Heart left ventricle (tissue), 13 donors: ENCODE measurements around the gene FPR2.

Experiments used
- POLR2A ChIP-seq, 2 donors: fragments of 450-650 bp; IDR thresholded peaks; one replicate each; pipeline ENCODE4 v1.6.1; 2017; ENCODE audit warnings: antibody characterized with exemption in 2 of 2, mild to moderate bottlenecking in 2 of 2, moderate library complexity in 2 of 2
- TF ChIP-seq, protein P1 (sequence below), 12 donors: fragments of 200-600 bp; sonication (generic) in 4 of 12; IDR thresholded peaks; one replicate each; pipeline versions ENCODE4 v1.5.0 to v1.8.0; 2018 to 2022; ENCODE audit warnings: antibody characterized with exemption in 12 of 12, mild to moderate bottlenecking in 5 of 12
- donor health status: ischemic (EF 13 %, LVEDD 7.1; RV severe dilation, severe dysfunction).
- donor health status: DM: no; HTN: yes; CAD: no.
- donor health status: DM: no; HTN: no; CAD: no.
- donor health status: ischemic (EF 25% LVEDD 6.9; RV normal size, moderate dysfunction).
- donor health status: ischemic (EF 25% LVEDD 5.7; RV mildly dilated, moderate dysfunction).
- donor health status: ischemic (EF 35%, LVEDD 5.7; RV mildly dilated, moderate dysfunction).
- donor health status: nonischemic (EF 11% LVEDD 7.7; RV severe dilation, severe dysfunction).
- donor health status: DM: yes; HTN: yes; CAD: no.
- donor health status: PGD.
- donor health status: ischemic (EF 29% LVEDD 5.4; RV normal size, mild dysfunction).
- donor health status: nonischemic (EF 23%, LVEDD 6.1; RV moderate dilation, normal function).

DNA sequence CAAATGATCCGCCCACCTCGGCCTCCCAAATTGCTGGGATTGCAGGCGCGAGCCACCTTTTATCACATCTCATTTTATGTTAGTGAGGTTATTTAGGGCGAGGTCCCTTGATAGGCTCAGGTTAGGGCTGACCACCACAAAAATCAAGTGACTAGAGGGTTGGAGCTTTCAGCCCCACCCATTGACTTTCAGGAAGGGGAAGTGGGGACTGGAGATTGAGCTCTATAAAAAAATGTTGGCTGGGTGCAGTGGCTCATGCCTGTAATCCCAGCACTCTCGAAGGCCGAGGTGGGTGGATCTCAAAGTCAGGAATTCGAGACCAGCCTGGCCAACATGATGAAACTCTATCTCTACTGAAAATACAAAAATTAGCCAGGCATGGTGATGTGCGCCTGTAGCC is 54.1 kb downstream of the FPR2 start:
- TF ChIP-seq, protein P1, sequence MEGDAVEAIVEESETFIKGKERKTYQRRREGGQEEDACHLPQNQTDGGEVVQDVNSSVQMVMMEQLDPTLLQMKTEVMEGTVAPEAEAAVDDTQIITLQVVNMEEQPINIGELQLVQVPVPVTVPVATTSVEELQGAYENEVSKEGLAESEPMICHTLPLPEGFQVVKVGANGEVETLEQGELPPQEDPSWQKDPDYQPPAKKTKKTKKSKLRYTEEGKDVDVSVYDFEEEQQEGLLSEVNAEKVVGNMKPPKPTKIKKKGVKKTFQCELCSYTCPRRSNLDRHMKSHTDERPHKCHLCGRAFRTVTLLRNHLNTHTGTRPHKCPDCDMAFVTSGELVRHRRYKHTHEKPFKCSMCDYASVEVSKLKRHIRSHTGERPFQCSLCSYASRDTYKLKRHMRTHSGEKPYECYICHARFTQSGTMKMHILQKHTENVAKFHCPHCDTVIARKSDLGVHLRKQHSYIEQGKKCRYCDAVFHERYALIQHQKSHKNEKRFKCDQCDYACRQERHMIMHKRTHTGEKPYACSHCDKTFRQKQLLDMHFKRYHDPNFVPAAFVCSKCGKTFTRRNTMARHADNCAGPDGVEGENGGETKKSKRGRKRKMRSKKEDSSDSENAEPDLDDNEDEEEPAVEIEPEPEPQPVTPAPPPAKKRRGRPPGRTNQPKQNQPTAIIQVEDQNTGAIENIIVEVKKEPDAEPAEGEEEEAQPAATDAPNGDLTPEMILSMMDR (IDR thresholded peaks at IDR 0.05) = no peak
- TF ChIP-seq POLR2A (IDR thresholded peaks at IDR 0.05) = no peak
